GM23248 (cell line): Measurements from ENCODE around the gene RPL14. TPM values are rescaled to one million over a fixed set of nuclear protein-coding genes. Genes with fewer than 3 reads are reported as not detected.
A peak's percentile ranks its signal among the peaks of the same experiment; 100 is the strongest.

Experiments used
- DNase-seq: peaks from one replicate; pipeline ENCODE4 v3.0.0-alpha.2; 2015
- H2AFZ ChIP-seq: fragments of 200-600 bp; sonication (generic); 2 replicates; pipeline ENCODE4 v1.6.1; 2016; ENCODE audit warnings: antibody characterized with exemption
- H3F3A ChIP-seq: fragments of 200-600 bp; sonication (generic); 2 replicates; pipeline ENCODE4 v1.6.1; 2016; ENCODE audit warnings: mild to moderate bottlenecking, antibody characterized with exemption, mixed run types; ENCODE audit not compliant: insufficient read depth
- H3K27ac ChIP-seq: fragments of 200-600 bp; sonication (generic); 2 replicates; pipeline ENCODE4 v1.5.1; 2016; ENCODE audit warnings: mild to moderate bottlenecking
- H3K27me3 ChIP-seq: fragments of 200-600 bp; sonication (generic); replicated peaks from 2 replicates; pipeline ENCODE4 v1.6.1; 2016; ENCODE audit warnings: mild to moderate bottlenecking; ENCODE audit not compliant: insufficient read depth
- H3K36me3 ChIP-seq: fragments of 200-600 bp; sonication (generic); 2 replicates; pipeline ENCODE4 v1.6.1; 2016; ENCODE audit warnings: low read depth, mild to moderate bottlenecking
- H3K4me1 ChIP-seq: fragments of 200-600 bp; sonication (generic); 2 replicates; pipeline ENCODE4 v1.6.1; 2016; ENCODE audit warnings: mild to moderate bottlenecking; ENCODE audit not compliant: insufficient read depth
- H3K4me2 ChIP-seq: fragments of 200-600 bp; sonication (generic); one replicate; pipeline ENCODE4 v1.6.1; 2016; ENCODE audit warnings: mild to moderate bottlenecking; ENCODE audit not compliant: unreplicated experiment
- H3K4me3 ChIP-seq: fragments of 200-600 bp; sonication (generic); 2 replicates; pipeline ENCODE4 v1.5.1; 2016; ENCODE audit warnings: mild to moderate bottlenecking
- H3K79me2 ChIP-seq: fragments of 200-600 bp; sonication (generic); 2 replicates; pipeline ENCODE4 v1.6.1; 2016; ENCODE audit warnings: mild to moderate bottlenecking; ENCODE audit not compliant: insufficient read depth
- H3K9ac ChIP-seq: fragments of 200-600 bp; sonication (generic); 2 replicates; pipeline ENCODE4 v1.6.1; 2016; ENCODE audit warnings: mild to moderate bottlenecking
- H3K9me2 ChIP-seq: fragments of 200-600 bp; sonication (generic); 2 replicates; pipeline ENCODE4 v1.6.1; 2016; ENCODE audit warnings: mixed run types, mild to moderate bottlenecking, moderate library complexity; ENCODE audit not compliant: insufficient read depth
- H3K9me3 ChIP-seq: fragments of 200-600 bp; sonication (generic); one replicate; pipeline ENCODE4 v1.6.1; 2017; ENCODE audit warnings: low read depth
- H4K20me1 ChIP-seq: fragments of 200-600 bp; sonication (generic); 2 replicates; pipeline ENCODE4 v1.6.0; 2016; ENCODE audit not compliant: insufficient read depth
- EZH2 ChIP-seq: fragments of 200-600 bp; sonication (generic); IDR thresholded peaks from 2 replicates; pipeline ENCODE4 v1.6.1; 2018; ENCODE audit warnings: antibody characterized with exemption, mild to moderate bottlenecking; ENCODE audit not compliant: insufficient read depth, poor library complexity, severe bottlenecking
- EZH2phosphoT487 ChIP-seq: fragments of 200-600 bp; sonication (generic); IDR thresholded peaks from 2 replicates; pipeline ENCODE4 v1.6.1; 2018; ENCODE audit warnings: antibody characterized with exemption, moderate library complexity, mild to moderate bottlenecking, low read depth; ENCODE audit not compliant: insufficient read depth
- WGBS, 2 experiments: methylation state at CpG; one replicate each; pipeline ENCODE4 v1.1.6; 2015 to 2017; ENCODE audit warnings: low lambda C conversion rate in 2 of 2, low coverage in 1 of 2; ENCODE audit errors: missing lambda C conversion rate in 2 of 2; 5-methylcytosine and 5-hydroxymethylcytosine counted together
- in situ Hi-C: fragments of 300-500 bp; cut with MboI; formaldehyde crosslinking; loops from 2 replicates; pipeline ENCODE4 v1.15.0; 2020
- polyA plus RNA-seq: library from polyadenylated mRNA; unstranded; fragments of >200 nt; fragmentation: Nextera tagmentation; extraction: Ambion mirVana; gene quantifications from 2 replicates; pipeline ENCODE4 v1.2.1, GENCODE V29; 2016
- total RNA-seq: library from RNA; depleted of rRNA; stranded (reverse); fragments of >200 nt; shearing (Covaris generic); gene quantifications from 2 replicates; pipeline ENCODE4 v1.2.3, GENCODE V29; 2014

Gene RPL14
- total and polyA plus RNA-seq, 2 experiments from 2014 or later = 220 to 431 TPM

DNA sequence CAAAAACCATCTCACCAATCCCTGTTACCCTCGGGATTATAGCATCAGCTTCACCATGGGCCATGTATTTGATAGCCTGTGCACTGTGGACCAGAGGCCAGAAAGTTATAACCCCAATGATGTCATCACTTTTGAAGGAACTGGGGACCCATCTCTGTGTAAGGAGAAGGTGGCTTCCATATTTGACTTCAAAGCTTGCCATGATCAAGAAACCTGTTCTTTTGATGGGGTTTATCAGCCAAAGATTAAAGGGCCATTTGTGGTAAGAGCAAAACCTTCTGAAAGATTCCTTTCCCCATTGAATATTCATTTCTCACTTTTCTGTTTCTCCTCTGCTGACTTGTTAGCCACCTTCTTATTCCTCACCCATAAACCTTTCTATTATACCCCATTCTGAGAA lies 34.3 kb upstream of the RPL14 start:
- Histone ChIP-seq H2AFZ (no peak overlapping the region), H3F3A (no peaks in the 10 kb centered on the region), H3K27me3 (no peaks in the 10 kb centered on the region), H3K9me2 (no peaks in the 10 kb centered on the region), H3K27ac (no peak overlapping the region), H3K36me3 (no peaks in the 10 kb centered on the region), H3K4me3 (no peak overlapping the region), H4K20me1 (no peaks in the 10 kb centered on the region), H3K9ac (no peak overlapping the region), H3K4me1 (no peaks in the 10 kb centered on the region), H3K4me2 (no peak overlapping the region), H3K9me3 (no peaks in the 10 kb centered on the region), H3K79me2 (no peaks in the 10 kb centered on the region)
- in situ Hi-C loops = no loop called here
- TF ChIP-seq EZH2phosphoT487 = no peak
- TF ChIP-seq EZH2 = no peak
- WGBS, 2 experiments = 50 to 52% methylated on average over 1 of the region's 1 CpG
- no peak for DNase-seq

- H3K9ac ChIP-seq = no peak overlapping the region
- no peak for DNase-seq
- H3K4me2 ChIP-seq = no peak overlapping the region
- H3K79me2 ChIP-seq = no peaks in the 10 kb centered on the region
- no peaks in the 10 kb centered on the region for H3K27me3 ChIP-seq
- no peak overlapping the region for H2AFZ ChIP-seq
- no peaks in the 10 kb centered on the region for H4K20me1 ChIP-seq
- no peaks in the 10 kb centered on the region for H3K36me3 ChIP-seq
- 75% methylated on average over 8 of the region's 8 CpGs for WGBS, 2 experiments
- no peaks in the 10 kb centered on the region for H3K9me2 ChIP-seq
- TF ChIP-seq EZH2 (no peak), EZH2phosphoT487 (no peak)
- no peak overlapping the region for H3K27ac ChIP-seq
- no peaks in the 10 kb centered on the region for H3K4me1 ChIP-seq
- H3F3A ChIP-seq = no peaks in the 10 kb centered on the region
- in situ Hi-C loops = no loop called here
- no peak overlapping the region for H3K4me3 ChIP-seq
- H3K9me3 ChIP-seq = no peaks in the 10 kb centered on the region
Observed at GRCh38 chr3:40427045-40427669, 30.0 kb upstream of the RPL14 start.

- DNase-seq = no peak
- Histone ChIP-seq H3K79me2 (no peaks in the 10 kb centered on the region), H3F3A (no peaks in the 10 kb centered on the region), H3K4me2 (no peak overlapping the region), H3K27ac (no peak overlapping the region), H3K27me3 (no peaks in the 10 kb centered on the region), H2AFZ (no peak overlapping the region), H3K36me3 (no peaks in the 10 kb centered on the region), H3K4me1 (no peaks in the 10 kb centered on the region), H3K4me3 (no peak overlapping the region), H4K20me1 (no peaks in the 10 kb centered on the region), H3K9ac (no peak overlapping the region), H3K9me2 (no peaks in the 10 kb centered on the region), H3K9me3 (no peaks in the 10 kb centered on the region)
- in situ Hi-C loops = no loop called here
- WGBS, 2 experiments = 95% methylated on average over 2 of the region's 2 CpGs
- TF ChIP-seq EZH2 (no peak), EZH2phosphoT487 (no peak)
Observed at GRCh38 chr3:40432793-40433192, 24.3 kb upstream of the RPL14 start.

DNA sequence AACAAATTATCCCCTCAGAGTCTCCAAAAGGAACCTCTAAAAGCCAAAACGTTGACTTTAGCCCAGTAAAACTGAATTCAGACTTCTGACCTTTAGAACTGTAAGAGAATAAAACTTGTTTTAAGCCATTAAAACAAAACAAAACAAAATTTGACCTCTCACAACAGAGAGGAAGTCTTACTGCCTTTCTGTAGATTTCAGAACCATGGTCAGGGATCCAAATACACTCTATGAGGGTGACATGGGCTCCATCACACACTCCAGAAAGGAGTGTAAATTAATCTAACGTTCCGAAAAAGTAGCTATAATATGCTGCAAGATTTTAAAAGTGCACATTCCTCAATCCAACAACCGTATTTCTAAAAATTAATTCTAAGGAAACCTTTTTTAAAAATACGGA lies 19.2 kb upstream of the RPL14 start:
- H3F3A ChIP-seq = no peaks in the 10 kb centered on the region
- H3K9ac ChIP-seq = no peak overlapping the region
- H3K4me2 ChIP-seq = no peak overlapping the region
- WGBS, 2 experiments = 69 to 73% methylated on average over 5 of the region's 5 CpGs
- no peaks in the 10 kb centered on the region for H3K79me2 ChIP-seq
- H3K4me1 ChIP-seq = no peaks in the 10 kb centered on the region
- no peak overlapping the region for H3K27ac ChIP-seq
- no peaks in the 10 kb centered on the region for H4K20me1 ChIP-seq
- no peak for TF ChIP-seq EZH2
- no peak for TF ChIP-seq EZH2phosphoT487
- DNase-seq = peak; percentile 17
- in situ Hi-C loops = no loop called here
- H3K27me3 ChIP-seq = no peaks in the 10 kb centered on the region
- no peaks in the 10 kb centered on the region for H3K9me2 ChIP-seq
- H3K9me3 ChIP-seq = no peaks in the 10 kb centered on the region
- no peak overlapping the region for H2AFZ ChIP-seq
- H3K36me3 ChIP-seq = no peaks in the 10 kb centered on the region
- no peak overlapping the region for H3K4me3 ChIP-seq

GRCh38 chr3:40445062-40445461 lies 12.1 kb upstream of the RPL14 start:
- H3K9me3 ChIP-seq = no peaks in the 10 kb centered on the region
- H3K9me2 ChIP-seq = no peaks in the 10 kb centered on the region
- H3F3A ChIP-seq = no peaks in the 10 kb centered on the region
- H3K79me2 ChIP-seq = no peaks in the 10 kb centered on the region
- no peaks in the 10 kb centered on the region for H4K20me1 ChIP-seq
- no peak overlapping the region for H3K4me2 ChIP-seq
- in situ Hi-C loops = no loop called here
- H3K4me1 ChIP-seq = no peaks in the 10 kb centered on the region
- no peaks in the 10 kb centered on the region for H3K27me3 ChIP-seq
- no peak overlapping the region for H3K9ac ChIP-seq
- H2AFZ ChIP-seq = no peak overlapping the region
- H3K4me3 ChIP-seq = no peak overlapping the region
- no peak for TF ChIP-seq EZH2phosphoT487
- no peak for TF ChIP-seq EZH2
- DNase-seq = no peak
- H3K27ac ChIP-seq = no peak overlapping the region
- no peaks in the 10 kb centered on the region for H3K36me3 ChIP-seq
- WGBS, 2 experiments = 86 to 87% methylated on average over 9 of the region's 9 CpGs
